SK-N-SH (cell line): ENCODE data around the gene MAP2K5.

Source experiments
- CTCF ChIP-seq: fragments of 200-600 bp; sonication (generic); IDR thresholded peaks from 2 replicates; pipeline ENCODE4 v1.6.1; 2017; ENCODE audit warnings: antibody characterized with exemption, mild to moderate bottlenecking, moderate library complexity
- EP300 ChIP-seq, 2 experiments: IDR thresholded peaks; 2 replicates each; pipeline versions ENCODE4 v1.4.0 to v1.6.1; 2012; ENCODE audit warnings: borderline replicate concordance in 1 of 2, low read depth in 1 of 2, low read length in 1 of 2
- EZH2phosphoT487 ChIP-seq: fragments of 200-600 bp; sonication (generic); IDR thresholded peaks from 2 replicates; pipeline ENCODE4 v1.6.1; 2017; ENCODE audit warnings: low read depth, mixed run types, mild to moderate bottlenecking, antibody characterized with exemption, moderate library complexity, borderline replicate concordance
- FOSL2 ChIP-seq: IDR thresholded peaks from 2 replicates; pipeline ENCODE4 v1.4.0; 2012; ENCODE audit warnings: low read depth, mild to moderate bottlenecking, moderate library complexity, borderline replicate concordance
- NFIC ChIP-seq: IDR thresholded peaks from 2 replicates; pipeline ENCODE4 v1.4.0; 2012; ENCODE audit warnings: borderline replicate concordance
- POLR2AphosphoS5 ChIP-seq: IDR thresholded peaks from 2 replicates; pipeline ENCODE4 v1.6.1; 2012; ENCODE audit warnings: low read depth, low read length
- REST ChIP-seq: IDR thresholded peaks from 2 replicates; pipeline ENCODE4 v1.6.1; 2012; ENCODE audit warnings: mild to moderate bottlenecking, low read depth, low read length, moderate library complexity
- SIN3A ChIP-seq: IDR thresholded peaks from 2 replicates; pipeline ENCODE4 v1.6.1; 2012; ENCODE audit warnings: low read depth, mild to moderate bottlenecking, low read length, moderate library complexity, borderline replicate concordance
- TCF12 ChIP-seq: IDR thresholded peaks from 2 replicates; pipeline ENCODE4 v1.4.0; 2012
- YY1 ChIP-seq: IDR thresholded peaks from 2 replicates; pipeline ENCODE4 v1.4.0; 2012; ENCODE audit warnings: low read depth, mild to moderate bottlenecking

DNA sequence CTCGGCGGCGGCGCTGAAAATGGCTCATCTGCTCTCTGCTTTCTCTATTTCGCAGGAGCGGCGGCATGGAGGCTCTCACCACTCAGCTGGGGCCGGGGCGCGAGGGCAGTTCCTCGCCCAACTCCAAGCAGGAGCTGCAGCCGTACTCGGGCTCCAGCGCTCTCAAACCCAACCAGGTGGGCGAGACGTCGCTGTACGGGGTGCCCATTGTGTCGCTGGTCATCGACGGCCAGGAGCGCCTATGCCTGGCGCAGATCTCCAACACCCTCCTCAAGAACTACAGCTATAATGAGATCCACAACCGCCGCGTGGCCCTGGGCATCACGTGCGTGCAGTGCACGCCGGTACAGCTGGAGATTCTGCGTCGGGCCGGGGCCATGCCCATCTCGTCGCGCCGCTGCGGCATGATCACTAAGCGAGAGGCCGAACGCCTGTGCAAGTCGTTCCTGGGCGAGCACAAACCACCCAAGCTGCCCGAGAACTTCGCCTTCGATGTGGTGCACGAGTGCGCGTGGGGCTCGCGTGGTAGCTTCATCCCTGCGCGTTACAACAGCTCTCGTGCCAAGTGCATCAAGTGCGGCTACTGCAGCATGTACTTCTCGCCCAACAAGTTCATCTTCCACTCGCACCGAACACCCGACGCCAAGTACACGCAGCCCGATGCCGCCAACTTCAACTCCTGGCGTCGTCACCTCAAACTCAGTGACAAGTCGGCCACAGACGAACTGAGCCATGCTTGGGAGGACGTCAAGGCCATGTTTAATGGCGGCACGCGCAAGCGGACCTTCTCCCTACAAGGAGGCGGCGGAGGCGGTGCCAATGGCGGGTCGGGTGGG, 283.6 kb downstream of the MAP2K5 start:
- TF ChIP-seq CTCF = no peak
- TF ChIP-seq TCF12 = no peak
- TF ChIP-seq SIN3A = no peak
- no peak for TF ChIP-seq REST
- no peak for TF ChIP-seq FOSL2
- no peak for TF ChIP-seq YY1
- TF ChIP-seq POLR2AphosphoS5 = no peak
- no peak for TF ChIP-seq NFIC
- no peak for TF ChIP-seq EP300 (IDR thresholded peaks at IDR 0.05; ENCODE audit: borderline replicate concordance in 1 of 2, low read depth in 1 of 2, low read length in 1 of 2)
- TF ChIP-seq EZH2phosphoT487 = no peak
